Smooth muscle cell (in vitro differentiated cells): ENCODE results near the gene GTF2H4. TPM values are rescaled to one million over a fixed set of nuclear protein-coding genes. Genes with fewer than 3 reads are reported as not detected.
"Not testable (repeated sequence)": the region's sequence is repeated elsewhere in the genome, so short reads cannot be mapped to it uniquely, and the experiment has no call there.

Experiments used
- DNase-seq: peaks from one replicate; lab custom pipeline; 2025; ENCODE audit not compliant: unreplicated experiment; lab: John Stamatoyannopoulos, UW
- H2AFZ ChIP-seq: fragments of 200-600 bp; sonication (generic); 2 replicates; pipeline ENCODE4 v1.6.0; 2016; ENCODE audit warnings: antibody characterized with exemption, low read depth, mild to moderate bottlenecking
- H3F3A ChIP-seq: fragments of 200-600 bp; sonication (generic); 2 replicates; pipeline ENCODE4 v1.6.0; 2017; ENCODE audit warnings: antibody characterized with exemption, low read depth
- H3K27ac ChIP-seq: fragments of 200-600 bp; sonication (generic); 2 replicates; pipeline ENCODE4 v1.5.1; 2016; ENCODE audit warnings: low read depth, mild to moderate bottlenecking
- H3K27me3 ChIP-seq: fragments of 200-600 bp; sonication (generic); 2 replicates; pipeline ENCODE4 v1.6.1; 2016; ENCODE audit warnings: low read depth, mild to moderate bottlenecking
- H3K36me3 ChIP-seq: fragments of 200-600 bp; sonication (generic); 2 replicates; pipeline ENCODE4 v1.5.1; 2016; ENCODE audit warnings: low read depth
- H3K4me1 ChIP-seq: fragments of 200-600 bp; sonication (generic); 2 replicates; pipeline ENCODE4 v1.5.1; 2016; ENCODE audit warnings: low read depth
- H3K4me2 ChIP-seq: fragments of 200-600 bp; sonication (generic); 2 replicates; pipeline ENCODE4 v1.6.0; 2016; ENCODE audit warnings: mild to moderate bottlenecking
- H3K4me3 ChIP-seq: fragments of 200-600 bp; sonication (generic); 2 replicates; pipeline ENCODE4 v1.5.1; 2016; ENCODE audit warnings: mild to moderate bottlenecking
- H3K79me2 ChIP-seq: fragments of 200-600 bp; sonication (generic); 2 replicates; pipeline ENCODE4 v1.6.0; 2016; ENCODE audit warnings: low read depth, mild to moderate bottlenecking
- H3K9ac ChIP-seq: fragments of 200-600 bp; sonication (generic); 2 replicates; pipeline ENCODE4 v1.6.0; 2016; ENCODE audit warnings: low read depth
- H3K9me3 ChIP-seq: fragments of 200-600 bp; sonication (generic); replicated peaks from 2 replicates; pipeline ENCODE4 v1.5.1; 2016; ENCODE audit warnings: low read depth
- H4K20me1 ChIP-seq: fragments of 200-600 bp; sonication (generic); 2 replicates; pipeline ENCODE4 v1.6.0; 2016; ENCODE audit warnings: low read depth
- CTCF ChIP-seq: fragments of 200-600 bp; sonication (generic); IDR thresholded peaks from 2 replicates; pipeline ENCODE4 v1.5.1; 2017; ENCODE audit warnings: borderline replicate concordance, mild to moderate bottlenecking, antibody characterized with exemption; ENCODE audit not compliant: insufficient read depth, poor library complexity, severe bottlenecking
- WGBS: methylation state at CpG from one replicate; pipeline ENCODE4 v1.1.7; 2016; ENCODE audit warnings: low lambda C conversion rate; 5-methylcytosine and 5-hydroxymethylcytosine counted together
- polyA plus RNA-seq: library from polyadenylated mRNA; unstranded; fragments of >200 nt; fragmentation: Nextera tagmentation; extraction: Ambion mirVana; gene quantifications from 2 replicates; pipeline ENCODE4 v1.2.1, GENCODE V29; 2016
- total RNA-seq: library from RNA; depleted of rRNA; stranded (reverse); fragments of >200 nt; gene quantifications from 2 replicates; pipeline ENCODE4 v1.2.3, GENCODE V29; 2014

GTF2H4 gene
- total and polyA plus RNA-seq, 2 experiments from 2014 or later, result 9.5 to 15.6 TPM

GRCh38 chr6:30918670-30919069, 10.7 kb downstream of the GTF2H4 start:
- Histone ChIP-seq H3K4me1 (peaks cover 9% of the 10 kb centered on the region), H3K27ac (no peak overlapping the region), H4K20me1 (no peaks in the 10 kb centered on the region), H3K79me2 (no peaks in the 10 kb centered on the region), H3K9ac (no peak overlapping the region), H3K36me3 (no peaks in the 10 kb centered on the region), H3K27me3 (no peaks in the 10 kb centered on the region), H3K4me3 (no peak overlapping the region), H3K4me2 (no peak overlapping the region), H3F3A (no peaks in the 10 kb centered on the region), H2AFZ (no peak overlapping the region), H3K9me3 (no peaks in the 10 kb centered on the region)
- TF ChIP-seq CTCF, result no peak
- 84% methylated on average over 8 of the region's 8 CpGs for WGBS
- no peak for DNase-seq

- H3K9ac ChIP-seq, result no peak overlapping the region
- WGBS, result 80% methylated on average over 7 of the region's 7 CpGs
Observed at GRCh38 chr6:30922447-30922852, 14.4 kb downstream of the GTF2H4 start.

GRCh38 chr6:30924040-30924627, 16.1 kb downstream of the GTF2H4 start:
- H2AFZ ChIP-seq, H3K36me3 ChIP-seq, H3F3A ChIP-seq, H4K20me1 ChIP-seq, H3K79me2 ChIP-seq, DNase-seq, H3K4me3 ChIP-seq, H3K4me1 ChIP-seq, H3K27ac ChIP-seq, H3K9ac ChIP-seq, H3K4me2 ChIP-seq, H3K27me3 ChIP-seq, H3K9me3 ChIP-seq: not testable (repeated sequence)
- 94% methylated on average over 9 of the region's 9 CpGs for WGBS

More at GRCh38 chr6:30922447-30922852, 14.4 kb downstream of the GTF2H4 start:
- Histone ChIP-seq H3K79me2 (no peaks in the 10 kb centered on the region), H4K20me1 (no peaks in the 10 kb centered on the region), H3K4me1 (no peaks in the 10 kb centered on the region), H2AFZ (no peak overlapping the region), H3K9me3 (no peaks in the 10 kb centered on the region), H3K27me3 (no peaks in the 10 kb centered on the region), H3K4me2 (no peak overlapping the region), H3K4me3 (no peak overlapping the region), H3F3A (no peaks in the 10 kb centered on the region), H3K27ac (no peak overlapping the region), H3K36me3 (no peaks in the 10 kb centered on the region)
- no peak for TF ChIP-seq CTCF
- DNase-seq, result no peak

- H3K9ac ChIP-seq, result no peak overlapping the region
- H3K27ac ChIP-seq, result no peak overlapping the region
- no peak for DNase-seq
- no peaks in the 10 kb centered on the region for H4K20me1 ChIP-seq
- H3F3A ChIP-seq, result no peaks in the 10 kb centered on the region
- WGBS, result 94% methylated on average over 4 of the region's 4 CpGs
- H3K79me2 ChIP-seq, result no peaks in the 10 kb centered on the region
- H3K9me3 ChIP-seq, result no peaks in the 10 kb centered on the region
- H3K4me2 ChIP-seq, result no peak overlapping the region
- H2AFZ ChIP-seq, result no peak overlapping the region
- no peaks in the 10 kb centered on the region for H3K4me1 ChIP-seq
- no peak overlapping the region for H3K4me3 ChIP-seq
- no peaks in the 10 kb centered on the region for H3K27me3 ChIP-seq
- TF ChIP-seq CTCF, result no peak
- no peaks in the 10 kb centered on the region for H3K36me3 ChIP-seq
Observed at GRCh38 chr6:30926644-30927043, 18.6 kb downstream of the GTF2H4 start.

- H4K20me1 ChIP-seq, H3K4me2 ChIP-seq, H3K9me3 ChIP-seq, H3K27ac ChIP-seq, H3K4me1 ChIP-seq, H3K27me3 ChIP-seq, H3K79me2 ChIP-seq, H2AFZ ChIP-seq, H3K4me3 ChIP-seq, DNase-seq, H3K9ac ChIP-seq, H3F3A ChIP-seq, H3K36me3 ChIP-seq: not testable (repeated sequence)
- 100% methylated on average over 3 of the region's 3 CpGs for WGBS
Observed at GRCh38 chr6:30927080-30927479, 19.1 kb downstream of the GTF2H4 start.
